CD14-positive monocyte (primary cell): ENCODE measurements around the gene CAPN3. TPM values are rescaled to one million over a fixed set of nuclear protein-coding genes. Genes with fewer than 3 reads are reported as not detected.

Experiments
- DNase-seq, 3 donors: peaks; one replicate each; pipeline ENCODE4 v3.0.0-alpha.2; 2011 to 2022
- H2AFZ ChIP-seq: 2 replicates; pipeline ENCODE4 v1.6.0; 2012; ENCODE audit warnings: mild to moderate bottlenecking, low read depth, low read length, inconsistent platforms; ENCODE audit not compliant: insufficient read depth, poor library complexity, severe bottlenecking
- H3K27ac ChIP-seq, 2 donors: 1 replicate in 1 of 2; 2 replicates in 1 of 2; pipeline ENCODE4 v1.5.1; 2012 to 2013; ENCODE audit warnings: low read length in 2 of 2, control low read depth in 1 of 2, inconsistent platforms in 1 of 2, low read depth in 1 of 2, mild to moderate bottlenecking in 1 of 2
- H3K27me3 ChIP-seq, 2 donors: one replicate each; pipeline versions ENCODE4 v1.6.0 to v1.6.1; 2011 to 2013; ENCODE audit warnings: low read length in 2 of 2; ENCODE audit not compliant: control insufficient read depth in 2 of 2, insufficient read depth in 2 of 2
- H3K36me3 ChIP-seq, 2 donors: replicated peaks in 1 of 2; 1 replicate in 1 of 2; 2 replicates in 1 of 2; pipeline versions ENCODE4 v1.5.1 to v1.6.1; 2012 to 2013; ENCODE audit warnings: low read length in 2 of 2, control low read depth in 1 of 2, inconsistent platforms in 1 of 2, mild to moderate bottlenecking in 1 of 2; ENCODE audit not compliant: insufficient read depth in 2 of 2, control insufficient read depth in 1 of 2
- H3K4me1 ChIP-seq, 2 donors: 1 replicate in 1 of 2; 2 replicates in 1 of 2; pipeline versions ENCODE4 v1.5.1 to v1.6.1; 2012 to 2013; ENCODE audit warnings: low read length in 2 of 2, control low read depth in 1 of 2, inconsistent platforms in 1 of 2, mild to moderate bottlenecking in 1 of 2, moderate library complexity in 1 of 2; ENCODE audit not compliant: insufficient read depth in 2 of 2, control insufficient read depth in 1 of 2
- H3K4me2 ChIP-seq: replicated peaks from 2 replicates; pipeline ENCODE3; 2012; ENCODE audit warnings: low read length, moderate library complexity, mild to moderate bottlenecking; ENCODE audit not compliant: poor library complexity, severe bottlenecking; ENCODE audit errors: extremely low read depth
- H3K4me3 ChIP-seq, 3 experiments: fragments of 200-600 bp in 1 of 3; sonication (generic) in 1 of 3; replicated peaks in 1 of 3; 1 replicate in 2 of 3; 2 replicates in 1 of 3; pipeline ENCODE4 v1.5.1; 2011 to 2013; ENCODE audit warnings: low read length in 3 of 3, mild to moderate bottlenecking in 3 of 3, control low read depth in 2 of 3, low read depth in 2 of 3, inconsistent platforms in 1 of 3, moderate library complexity in 1 of 3
- H3K79me2 ChIP-seq: 2 replicates; pipeline ENCODE4 v1.6.0; 2012; ENCODE audit warnings: mild to moderate bottlenecking, control low read depth, inconsistent platforms, low read length, moderate library complexity; ENCODE audit not compliant: insufficient read depth
- H3K9ac ChIP-seq: 2 replicates; pipeline ENCODE4 v1.6.0; 2017; ENCODE audit warnings: low read length, mild to moderate bottlenecking; ENCODE audit not compliant: insufficient read depth, poor library complexity, severe bottlenecking
- H3K9me3 ChIP-seq, 2 donors: replicated peaks in 1 of 2; 1 replicate in 1 of 2; 2 replicates in 1 of 2; pipeline versions ENCODE4 v1.5.1 to v1.6.1; 2012 to 2013; ENCODE audit warnings: low read length in 2 of 2, control low read depth in 1 of 2; ENCODE audit not compliant: control insufficient read depth in 1 of 2, insufficient read depth in 1 of 2
- H4K20me1 ChIP-seq: 2 replicates; pipeline ENCODE4 v1.6.0; 2012; ENCODE audit warnings: mild to moderate bottlenecking, low read length, control low read depth, moderate library complexity; ENCODE audit not compliant: insufficient read depth
- H3K27ac Mint-ChIP-seq, 7 donors: one replicate each; pipeline ENCODE4 v1.8.0; 2020; ENCODE audit warnings: mild to moderate bottlenecking in 7 of 7, mixed read lengths in 7 of 7, moderate library complexity in 6 of 7, inconsistent platforms in 2 of 7
- H3K27me3 Mint-ChIP-seq, 3 donors: one replicate each; pipeline ENCODE4 v1.8.0; 2021 to 2022; ENCODE audit warnings: low read depth in 3 of 3, mild to moderate bottlenecking in 3 of 3, mixed read lengths in 3 of 3, moderate library complexity in 3 of 3, inconsistent platforms in 1 of 3
- H3K36me3 Mint-ChIP-seq, 2 donors: one replicate each; pipeline ENCODE4 v1.8.0; 2020; ENCODE audit warnings: mixed read lengths in 2 of 2, inconsistent platforms in 1 of 2, mild to moderate bottlenecking in 1 of 2
- H3K4me1 Mint-ChIP-seq: one replicate; pipeline ENCODE4 v1.8.0; 2020; ENCODE audit warnings: mild to moderate bottlenecking, mixed read lengths
- H3K4me3 Mint-ChIP-seq, 2 donors: one replicate each; pipeline ENCODE4 v1.8.0; 2020; ENCODE audit warnings: mild to moderate bottlenecking in 2 of 2, mixed read lengths in 2 of 2, moderate library complexity in 1 of 2
- H3K9me3 Mint-ChIP-seq, 7 donors: one replicate each; pipeline ENCODE4 v1.8.0; 2020 to 2022; ENCODE audit warnings: mixed read lengths in 7 of 7, mild to moderate bottlenecking in 6 of 7, moderate library complexity in 6 of 7, inconsistent platforms in 2 of 7
- CTCF ChIP-seq: fragments of 200-600 bp; IDR thresholded peaks from one replicate; pipeline ENCODE4 v1.8.0; 2022; ENCODE audit warnings: antibody characterized with exemption, mild to moderate bottlenecking
- WGBS: methylation state at CpG from one replicate; pipeline ENCODE4 v1.1.5; 2013; ENCODE audit warnings: missing lambda C conversion rate; ENCODE audit not compliant: insufficient coverage; 5-methylcytosine and 5-hydroxymethylcytosine counted together
- intact Hi-C, 2 donors: fragments of 100-400 bp; cut with micrococcal nuclease; formaldehyde crosslinking; loops; one replicate each; pipeline versions ENCODE4 v1.15.0 to v1.15.1; 2023
- polyA plus RNA-seq, 3 donors: library from polyadenylated mRNA; depleted of rRNA in 1 of 3; unstranded in 2 of 3; stranded (reverse) in 1 of 3; fragments of 300-500 nt in 2 of 3; fragments of >200 nt in 1 of 3; fragmentation: Illumina TruSeq in 2 of 3; gene quantifications; 1 replicate in 2 of 3; 2 replicates in 1 of 3; pipeline ENCODE4 v1.2.3, GENCODE V29; 2012 to 2021

The CAPN3 gene
- polyA plus RNA-seq, 3 donors: 2.9 to 76.5 (median 3.6) TPM

GRCh38 chr15:42378011-42378410 is 18.7 kb downstream of the CAPN3 start:
- Histone ChIP-seq H2AFZ (no peak overlapping the region), H3K27ac (no peak overlapping the region), H3K4me2 (no peak overlapping the region), H3K4me3 (no peak overlapping the region), H3K27me3 (no peaks in the 10 kb centered on the region), H3K9me3 (peaks cover 0 to 5% of the 10 kb centered on the region in 2 donors), H3K4me1 (no peaks in the 10 kb centered on the region), H4K20me1 (no peaks in the 10 kb centered on the region), H3K79me2 (no peaks in the 10 kb centered on the region), H3K9ac (no peak overlapping the region), H3K36me3 (peaks cover 0 to 10% of the 10 kb centered on the region in 2 donors)
- DNase-seq: no peak
- 92% methylated on average over 4 of the region's 8 CpGs for WGBS
- no peak for TF ChIP-seq CTCF
- peaks cover 15 to 19% of the 10 kb centered on the region in 2 donors for H3K36me3 Mint-ChIP-seq
- no peaks in the 10 kb centered on the region for H3K27me3 Mint-ChIP-seq
- H3K27ac Mint-ChIP-seq: no peak overlapping the region
- intact Hi-C loops: no loop called here
- peaks cover 3 to 8% (median 7%) of the 10 kb centered on the region in 7 donors for H3K9me3 Mint-ChIP-seq
- peaks cover 1% of the 10 kb centered on the region for H3K4me1 Mint-ChIP-seq
- no peak overlapping the region for H3K4me3 Mint-ChIP-seq

- Histone ChIP-seq H3K27ac (no peak overlapping the region), H3K9ac (no peak overlapping the region), H3K36me3 (peaks cover 34 to 66% of the 10 kb centered on the region in 2 donors), H3K4me3 (no peak overlapping the region), H3K9me3 (no peaks in the 10 kb centered on the region), H3K79me2 (no peaks in the 10 kb centered on the region), H3K27me3 (no peaks in the 10 kb centered on the region), H2AFZ (no peak overlapping the region), H4K20me1 (no peaks in the 10 kb centered on the region), H3K4me1 (no peaks in the 10 kb centered on the region), H3K4me2 (no peak overlapping the region)
- Mint-ChIP-seq H3K27ac (no peak overlapping the region), H3K4me3 (no peak overlapping the region), H3K27me3 (no peaks in the 10 kb centered on the region), H3K4me1 (peaks cover 3% of the 10 kb centered on the region), H3K36me3 (peaks cover 48 to 50% of the 10 kb centered on the region in 2 donors), H3K9me3 (no peaks in the 10 kb centered on the region)
- TF ChIP-seq CTCF: no peak
- DNase-seq: no peak
- WGBS: 0% methylated on average over 1 of the region's 4 CpGs
- intact Hi-C loops: no loop called here
Measured at GRCh38 chr15:42384597-42384996, 25.3 kb downstream of the CAPN3 start.
